HepG2 (cell line): ENCODE data around the gene TTLL13. TPM values are rescaled to one million over a fixed set of nuclear protein-coding genes. Genes with fewer than 3 reads are reported as not detected.

Source experiments
- AGO2 ChIP-seq: fragments of 200-400 bp; formaldehyde crosslinking; optimal IDR thresholded peaks from 2 replicates; pipeline ENCODE3; 2017; ENCODE audit warnings: mild to moderate bottlenecking, low read depth, low read length, moderate library complexity
- BATF2 ChIP-seq: sonication (generic); formaldehyde crosslinking; IDR thresholded peaks from 2 replicates; pipeline ENCODE4 v1.8.0; 2022; ENCODE audit warnings: mild to moderate bottlenecking, missing genetic modification reagents, moderate library complexity
- DPF2 ChIP-seq: sonication (generic); formaldehyde crosslinking; IDR thresholded peaks from 2 replicates; pipeline ENCODE4 v1.4.0; 2020; ENCODE audit warnings: mild to moderate bottlenecking, low read depth, missing genetic modification reagents, borderline replicate concordance
- ETS1 ChIP-seq: sonication (generic); formaldehyde crosslinking; IDR thresholded peaks from 2 replicates; pipeline ENCODE4 v1.4.0; 2020; ENCODE audit warnings: missing genetic modification reagents
- NCOA2 ChIP-seq: sonication (generic); formaldehyde crosslinking; IDR thresholded peaks from 2 replicates; pipeline ENCODE4 v1.8.0; 2022; ENCODE audit warnings: inconsistent platforms
- PAX8 ChIP-seq: sonication (generic); formaldehyde crosslinking; IDR thresholded peaks from 2 replicates; pipeline ENCODE4 v1.8.0; 2022; ENCODE audit warnings: mild to moderate bottlenecking, missing genetic modification reagents, borderline replicate concordance
- PHF21A ChIP-seq: sonication (generic); formaldehyde crosslinking; IDR thresholded peaks from 2 replicates; pipeline ENCODE4 v1.5.0; 2020; ENCODE audit warnings: mild to moderate bottlenecking, missing genetic modification reagents
- SATB2 ChIP-seq: sonication (generic); formaldehyde crosslinking; IDR thresholded peaks from 2 replicates; pipeline ENCODE4 v1.5.0; 2020; ENCODE audit warnings: missing genetic modification reagents
- SMYD3 ChIP-seq: sonication (generic); formaldehyde crosslinking; IDR thresholded peaks from 2 replicates; pipeline ENCODE4 v1.8.1; 2023; ENCODE audit warnings: mild to moderate bottlenecking, missing genetic modification reagents
- SNRNP70 ChIP-seq: fragments of 200-400 bp; formaldehyde crosslinking; IDR thresholded peaks from 2 replicates; pipeline ENCODE4 v1.6.1; 2017; ENCODE audit warnings: mild to moderate bottlenecking, low read depth, low read length, moderate library complexity
- SP1 ChIP-seq, 2 experiments: fragments of 450-650 bp in 1 of 2; sonication (generic) in 1 of 2; formaldehyde crosslinking in 1 of 2; IDR thresholded peaks; 2 replicates each; pipeline versions ENCODE4 v1.4.0 to v1.6.1; 2016 to 2020; ENCODE audit warnings: missing genetic modification reagents in 1 of 2
- SP5 ChIP-seq: IDR thresholded peaks from 2 replicates; pipeline ENCODE4 v1.6.1; 2016; ENCODE audit warnings: low read depth, borderline replicate concordance
- SUZ12 ChIP-seq: fragments of 150-350 bp; IDR thresholded peaks from 2 replicates; pipeline ENCODE4 v1.6.1; 2014; ENCODE audit warnings: low read depth, low read length
- XBP1 ChIP-seq: sonication (generic); formaldehyde crosslinking; IDR thresholded peaks from 2 replicates; pipeline ENCODE4 v1.5.0; 2020; ENCODE audit warnings: missing genetic modification reagents
- ZNF138 ChIP-seq: sonication (generic); formaldehyde crosslinking; IDR thresholded peaks from 2 replicates; pipeline ENCODE4 v1.5.0; 2020; ENCODE audit warnings: mild to moderate bottlenecking, low read depth, missing genetic modification reagents
- ZNF275 ChIP-seq: sonication (generic); formaldehyde crosslinking; IDR thresholded peaks from 2 replicates; pipeline ENCODE4 v1.8.0; 2022; ENCODE audit warnings: missing genetic modification reagents, mild to moderate bottlenecking, inconsistent platforms, borderline replicate concordance
- ZNF282 ChIP-seq: fragments of 450-650 bp; IDR thresholded peaks from 2 replicates; pipeline ENCODE4 v1.6.1; 2018; ENCODE audit not compliant: partially characterized antibody
- ZNF501 ChIP-seq: sonication (generic); formaldehyde crosslinking; IDR thresholded peaks from 2 replicates; pipeline ENCODE4 v1.5.1; 2020; ENCODE audit warnings: mild to moderate bottlenecking, moderate library complexity, missing genetic modification reagents
- ZNF589 ChIP-seq: sonication (generic); formaldehyde crosslinking; conservative IDR thresholded peaks from 2 replicates; pipeline ENCODE4 v1.8.0; 2022; ENCODE audit warnings: mild to moderate bottlenecking, moderate library complexity, missing genetic modification reagents
- ZNF614 ChIP-seq: IDR thresholded peaks from 2 replicates; pipeline ENCODE4 v1.6.1; 2018; ENCODE audit warnings: missing biosample characterization, missing genetic modification reagents, inconsistent platforms, borderline replicate concordance
- ZNF687 ChIP-seq: sonication (generic); formaldehyde crosslinking; IDR thresholded peaks from 2 replicates; pipeline ENCODE4 v1.5.1; 2020; ENCODE audit warnings: mild to moderate bottlenecking, missing genetic modification reagents, moderate library complexity
- ZSCAN25 ChIP-seq: sonication (generic); formaldehyde crosslinking; IDR thresholded peaks from 2 replicates; pipeline ENCODE4 v1.8.0; 2022; ENCODE audit warnings: mild to moderate bottlenecking, missing genetic modification reagents
- polyA plus RNA-seq, 8 experiments: library from polyadenylated mRNA; depleted of rRNA in 3 of 8; stranded (reverse) in 7 of 8; unstranded in 1 of 8; fragments of >200 nt; fragmentation: Illumina TruSeq in 4 of 8; extraction: Trizol in 4 of 8; gene quantifications; 2 replicates each; pipeline versions ENCODE4 v1.2.1 to v1.2.3, GENCODE V29; 2011 to 2016; ENCODE audit warnings: low read depth in 4 of 8, missing spikeins in 1 of 8, mixed read lengths in 1 of 8; ENCODE audit not compliant: insufficient read depth in 1 of 8
- total RNA-seq, 5 experiments: library from RNA; depleted of rRNA; stranded (reverse); fragments of >200 nt; fragmentation: Illumina TruSeq; extraction: Trizol; gene quantifications; 2 replicates each; pipeline ENCODE4 v1.2.3, GENCODE V29; 2016; ENCODE audit warnings: low read depth in 1 of 5

TTLL13 gene
- total and polyA plus RNA-seq, 2 of the 13 experiments (the other 11 are each of a cell fraction or from before 2014, with no cell fraction given), result 0.07 to 0.29 TPM

- TF ChIP-seq SP1 (IDR thresholded peaks at IDR 0.05) (no peak), SP1 (CRISPR knock-in tag; IDR thresholded peaks at IDR 0.05) (peak; percentile 54; the same call in 1 of the 2 replicates), NCOA2 (CRISPR knock-in tag) (0 out of 2 replicates have a peak, but pooled peaks have one; percentile 12), AGO2 (no peak), DPF2 (no peak), SNRNP70 (no peak), SUZ12 (no peak), SMYD3 (no peak), SP5 (CRISPR knock-in tag) (0 out of 2 replicates have a peak, but pooled peaks have one; percentile 6), BATF2 (no peak), PHF21A (CRISPR knock-in tag) (0 out of 2 replicates have a peak, but pooled peaks have one; percentile 3), ETS1 (no peak), ZNF282 (no peak), PAX8 (no peak), ZNF589 (CRISPR knock-in tag) (no peak), ZNF275 (CRISPR knock-in tag) (no peak), ZNF687 (CRISPR knock-in tag) (peak; percentile 16; the same call in 1 of the 2 replicates), ZNF614 (CRISPR knock-in tag) (no peak), ZSCAN25 (CRISPR knock-in tag) (no peak), ZNF138 (0 out of 2 replicates have a peak, but pooled peaks have one; percentile 25), ZNF501 (CRISPR knock-in tag) (no peak), XBP1 (CRISPR knock-in tag) (no peak), SATB2 (CRISPR knock-in tag) (no peak)
These were observed 15.0 kb upstream of the TTLL13 start, which contains the start of gene GDPGP1 (continued) for GRCh38 chr15:90234096-90234988.
